WTC11 (cell line): ENCODE results near the gene ZNF609. TPM values are rescaled to one million over a fixed set of nuclear protein-coding genes. Genes with fewer than 3 reads are reported as not detected.

Experiments
- ATAC-seq: fragments of 200-7000 bp; cut with Tn5 transposase; 2 replicates; pipeline ENCODE4 v1.10.0; 2021; ENCODE audit warnings: mild to moderate bottlenecking, moderate library complexity
- CTCF ChIA-PET: fragments of 300-600 bp; sonication (Branson Sonifier 250); formaldehyde crosslinking; loops from one replicate; lab custom pipeline; 2021; ENCODE audit warnings: antibody characterized with exemption; lab: Charles Lee
- POLR2A ChIA-PET: fragments of 350-600 bp; sonication (Branson Sonifier 250); formaldehyde crosslinking; loops from one replicate; lab custom pipeline; 2021; ENCODE audit warnings: antibody characterized with exemption; lab: Charles Lee
- DNase-seq: peaks from one replicate; pipeline ENCODE4 v3.0.0; 2021; ENCODE audit warnings: low spot score
- H3K27ac Mint-ChIP-seq: 2 replicates; pipeline ENCODE4 v1.8.0; 2021; ENCODE audit warnings: mixed read lengths
- H3K27me3 Mint-ChIP-seq: 2 replicates; pipeline ENCODE4 v1.8.0; 2021; ENCODE audit warnings: low read depth, mild to moderate bottlenecking, moderate library complexity, mixed read lengths
- H3K36me3 Mint-ChIP-seq: 2 replicates; pipeline ENCODE4 v1.8.0; 2021; ENCODE audit warnings: mixed read lengths
- H3K4me1 Mint-ChIP-seq: 2 replicates; pipeline ENCODE4 v1.8.0; 2022; ENCODE audit warnings: mixed read lengths
- H3K4me3 Mint-ChIP-seq: 2 replicates; pipeline ENCODE4 v1.8.0; 2021; ENCODE audit warnings: mild to moderate bottlenecking, moderate library complexity, mixed read lengths
- H3K9me3 Mint-ChIP-seq: 2 replicates; pipeline ENCODE4 v1.8.0; 2021; ENCODE audit warnings: mixed read lengths
- CREM ChIP-seq: sonication (generic); formaldehyde crosslinking; IDR thresholded peaks from 2 replicates; pipeline ENCODE4 v1.8.1; 2022; ENCODE audit warnings: mild to moderate bottlenecking, missing genetic modification reagents, moderate library complexity
- FOXJ3 ChIP-seq: sonication (generic); formaldehyde crosslinking; IDR thresholded peaks from 2 replicates; pipeline ENCODE4 v1.9.0; 2021; ENCODE audit warnings: missing genetic modification reagents, mild to moderate bottlenecking, borderline replicate concordance
- MYBL2 ChIP-seq: sonication (generic); formaldehyde crosslinking; IDR thresholded peaks from 2 replicates; pipeline ENCODE4 v1.8.1; 2023; ENCODE audit warnings: mild to moderate bottlenecking, moderate library complexity, missing genetic modification reagents
- PRRX2 ChIP-seq: fragments of 250-450 bp; sonication (Bioruptor Pico); IDR thresholded peaks from 2 replicates; pipeline ENCODE4 v1.8.0; 2021; ENCODE audit warnings: mild to moderate bottlenecking
- SMAD4 ChIP-seq: sonication (generic); formaldehyde crosslinking; IDR thresholded peaks from 2 replicates; pipeline ENCODE4 v1.8.0; 2022; ENCODE audit warnings: mild to moderate bottlenecking, missing genetic modification reagents
- SP1 ChIP-seq: sonication (generic); formaldehyde crosslinking; conservative IDR thresholded peaks from 2 replicates; pipeline ENCODE4 v1.8.1; 2022; ENCODE audit warnings: missing genetic modification reagents
- ZNF263 ChIP-seq: sonication (generic); formaldehyde crosslinking; IDR thresholded peaks from 2 replicates; pipeline ENCODE4 v1.8.1; 2022; ENCODE audit warnings: low read depth, mild to moderate bottlenecking, moderate library complexity, missing genetic modification reagents
- total RNA-seq: library from RNA; stranded (reverse); gene quantifications from 3 replicates; pipeline ENCODE4 v1.2.3, GENCODE V29; 2021
- TF ChIP-seq, protein P1 (sequence below): fragments of 250-450 bp; sonication (Bioruptor Pico); IDR thresholded peaks from 2 replicates; pipeline ENCODE4 v1.9.0; 2021; ENCODE audit warnings: mild to moderate bottlenecking
- TF ChIP-seq, protein P2 (sequence below): sonication (generic); formaldehyde crosslinking; IDR thresholded peaks from 2 replicates; pipeline ENCODE4 v1.8.0; 2023; ENCODE audit warnings: missing genetic modification reagents, mild to moderate bottlenecking, borderline replicate concordance
- TF ChIP-seq, protein P3 (sequence below): sonication (generic); formaldehyde crosslinking; IDR thresholded peaks from 2 replicates; pipeline ENCODE4 v1.8.1; 2022; ENCODE audit warnings: low read depth, mild to moderate bottlenecking, moderate library complexity, missing genetic modification reagents, borderline replicate concordance
- TF ChIP-seq, protein P4 (sequence below): sonication (generic); formaldehyde crosslinking; IDR thresholded peaks from 2 replicates; pipeline ENCODE4 v1.8.0; 2022; ENCODE audit warnings: mild to moderate bottlenecking, missing genetic modification reagents
- TF ChIP-seq, protein P5 (sequence below): sonication (generic); formaldehyde crosslinking; IDR thresholded peaks from 2 replicates; pipeline ENCODE4 v1.8.1; 2023; ENCODE audit warnings: mild to moderate bottlenecking, missing genetic modification reagents, moderate library complexity
- TF ChIP-seq, protein P6 (sequence below): sonication (generic); formaldehyde crosslinking; IDR thresholded peaks from 2 replicates; pipeline ENCODE4 v1.8.1; 2023; ENCODE audit warnings: mild to moderate bottlenecking, missing genetic modification reagents, borderline replicate concordance

ZNF609 gene
- total RNA-seq, 1 experiment from 2014 or later: 47.4 TPM

DNA sequence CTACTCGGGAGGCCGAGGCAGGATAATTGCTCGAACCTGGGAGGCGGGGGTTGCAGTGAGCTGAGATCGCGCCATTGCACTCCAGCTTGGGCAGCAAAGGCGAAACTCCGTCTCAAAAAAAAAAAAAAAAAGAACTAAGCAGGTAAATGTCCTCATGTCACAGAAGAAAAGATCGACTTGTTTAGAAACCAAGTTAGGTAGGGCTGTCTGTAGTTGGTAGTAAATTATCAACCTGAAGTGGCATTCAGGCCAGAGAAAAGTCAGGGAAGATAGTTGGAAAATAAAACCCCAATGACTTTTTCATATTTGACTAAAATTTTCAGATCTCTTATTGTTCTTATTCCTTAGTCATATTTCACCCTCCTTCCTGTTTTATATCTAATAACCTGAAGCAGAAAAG lies 55.4 kb downstream of the ZNF609 start:
- Mint-ChIP-seq H3K36me3 (peaks cover 4% of the 10 kb centered on the region; the same call in 1 of the 2 replicates), H3K27ac (no peak overlapping the region), H3K9me3 (no peaks in the 10 kb centered on the region), H3K4me3 (no peak overlapping the region), H3K27me3 (no peaks in the 10 kb centered on the region), H3K4me1 (peaks cover 31% of the 10 kb centered on the region)
- no peak for ATAC-seq
- TF ChIP-seq, protein P1, sequence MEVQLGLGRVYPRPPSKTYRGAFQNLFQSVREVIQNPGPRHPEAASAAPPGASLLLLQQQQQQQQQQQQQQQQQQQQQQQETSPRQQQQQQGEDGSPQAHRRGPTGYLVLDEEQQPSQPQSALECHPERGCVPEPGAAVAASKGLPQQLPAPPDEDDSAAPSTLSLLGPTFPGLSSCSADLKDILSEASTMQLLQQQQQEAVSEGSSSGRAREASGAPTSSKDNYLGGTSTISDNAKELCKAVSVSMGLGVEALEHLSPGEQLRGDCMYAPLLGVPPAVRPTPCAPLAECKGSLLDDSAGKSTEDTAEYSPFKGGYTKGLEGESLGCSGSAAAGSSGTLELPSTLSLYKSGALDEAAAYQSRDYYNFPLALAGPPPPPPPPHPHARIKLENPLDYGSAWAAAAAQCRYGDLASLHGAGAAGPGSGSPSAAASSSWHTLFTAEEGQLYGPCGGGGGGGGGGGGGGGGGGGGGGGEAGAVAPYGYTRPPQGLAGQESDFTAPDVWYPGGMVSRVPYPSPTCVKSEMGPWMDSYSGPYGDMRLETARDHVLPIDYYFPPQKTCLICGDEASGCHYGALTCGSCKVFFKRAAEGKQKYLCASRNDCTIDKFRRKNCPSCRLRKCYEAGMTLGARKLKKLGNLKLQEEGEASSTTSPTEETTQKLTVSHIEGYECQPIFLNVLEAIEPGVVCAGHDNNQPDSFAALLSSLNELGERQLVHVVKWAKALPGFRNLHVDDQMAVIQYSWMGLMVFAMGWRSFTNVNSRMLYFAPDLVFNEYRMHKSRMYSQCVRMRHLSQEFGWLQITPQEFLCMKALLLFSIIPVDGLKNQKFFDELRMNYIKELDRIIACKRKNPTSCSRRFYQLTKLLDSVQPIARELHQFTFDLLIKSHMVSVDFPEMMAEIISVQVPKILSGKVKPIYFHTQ (CRISPR knock-in tag): no peak
- no peak for TF ChIP-seq FOXJ3 (CRISPR knock-in tag)
- CTCF ChIA-PET: interaction anchor here (0.6 to 1.3 kb wide), 2 partner anchors 166 to 630 kb away, joined by 3 to 5 read pairs; no protein-coding TSS in a partner anchor
- POLR2A ChIA-PET: no interaction called here
- no peak for DNase-seq

DNA sequence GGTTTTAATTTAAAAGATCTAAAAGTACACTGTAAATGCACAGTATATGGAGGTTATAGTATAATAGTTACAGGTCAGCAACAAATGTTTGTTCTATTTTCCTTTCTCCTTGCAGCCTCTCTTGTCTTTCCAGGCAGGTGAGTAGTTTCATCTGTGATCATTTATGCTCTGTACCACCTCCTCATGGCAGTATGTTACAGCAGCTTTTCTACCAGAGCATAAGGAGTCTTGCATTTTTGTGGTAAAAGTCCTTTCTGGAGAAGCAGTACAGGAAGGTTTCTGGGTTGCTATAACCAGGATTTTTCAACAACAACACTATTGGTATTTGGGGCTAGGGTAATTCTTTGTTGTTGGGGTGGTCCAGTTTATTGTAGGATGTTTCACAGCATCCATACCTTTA lies 59.5 kb downstream of the ZNF609 start:
- POLR2A ChIA-PET: no interaction called here
- Mint-ChIP-seq H3K9me3 (no peaks in the 10 kb centered on the region), H3K27ac (no peak overlapping the region), H3K36me3 (peaks cover 4% of the 10 kb centered on the region; the same call in 1 of the 2 replicates), H3K4me1 (peaks cover 44% of the 10 kb centered on the region), H3K27me3 (no peaks in the 10 kb centered on the region), H3K4me3 (no peak overlapping the region)
- DNase-seq (no peak), ATAC-seq (no peak)
- CTCF ChIA-PET: no interaction called here
- TF ChIP-seq, protein P2, sequence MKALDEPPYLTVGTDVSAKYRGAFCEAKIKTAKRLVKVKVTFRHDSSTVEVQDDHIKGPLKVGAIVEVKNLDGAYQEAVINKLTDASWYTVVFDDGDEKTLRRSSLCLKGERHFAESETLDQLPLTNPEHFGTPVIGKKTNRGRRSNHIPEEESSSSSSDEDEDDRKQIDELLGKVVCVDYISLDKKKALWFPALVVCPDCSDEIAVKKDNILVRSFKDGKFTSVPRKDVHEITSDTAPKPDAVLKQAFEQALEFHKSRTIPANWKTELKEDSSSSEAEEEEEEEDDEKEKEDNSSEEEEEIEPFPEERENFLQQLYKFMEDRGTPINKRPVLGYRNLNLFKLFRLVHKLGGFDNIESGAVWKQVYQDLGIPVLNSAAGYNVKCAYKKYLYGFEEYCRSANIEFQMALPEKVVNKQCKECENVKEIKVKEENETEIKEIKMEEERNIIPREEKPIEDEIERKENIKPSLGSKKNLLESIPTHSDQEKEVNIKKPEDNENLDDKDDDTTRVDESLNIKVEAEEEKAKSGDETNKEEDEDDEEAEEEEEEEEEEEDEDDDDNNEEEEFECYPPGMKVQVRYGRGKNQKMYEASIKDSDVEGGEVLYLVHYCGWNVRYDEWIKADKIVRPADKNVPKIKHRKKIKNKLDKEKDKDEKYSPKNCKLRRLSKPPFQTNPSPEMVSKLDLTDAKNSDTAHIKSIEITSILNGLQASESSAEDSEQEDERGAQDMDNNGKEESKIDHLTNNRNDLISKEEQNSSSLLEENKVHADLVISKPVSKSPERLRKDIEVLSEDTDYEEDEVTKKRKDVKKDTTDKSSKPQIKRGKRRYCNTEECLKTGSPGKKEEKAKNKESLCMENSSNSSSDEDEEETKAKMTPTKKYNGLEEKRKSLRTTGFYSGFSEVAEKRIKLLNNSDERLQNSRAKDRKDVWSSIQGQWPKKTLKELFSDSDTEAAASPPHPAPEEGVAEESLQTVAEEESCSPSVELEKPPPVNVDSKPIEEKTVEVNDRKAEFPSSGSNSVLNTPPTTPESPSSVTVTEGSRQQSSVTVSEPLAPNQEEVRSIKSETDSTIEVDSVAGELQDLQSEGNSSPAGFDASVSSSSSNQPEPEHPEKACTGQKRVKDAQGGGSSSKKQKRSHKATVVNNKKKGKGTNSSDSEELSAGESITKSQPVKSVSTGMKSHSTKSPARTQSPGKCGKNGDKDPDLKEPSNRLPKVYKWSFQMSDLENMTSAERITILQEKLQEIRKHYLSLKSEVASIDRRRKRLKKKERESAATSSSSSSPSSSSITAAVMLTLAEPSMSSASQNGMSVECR (CRISPR knock-in tag): no peak
- no peak for TF ChIP-seq ZNF263 (CRISPR knock-in tag)
- TF ChIP-seq, protein P3, sequence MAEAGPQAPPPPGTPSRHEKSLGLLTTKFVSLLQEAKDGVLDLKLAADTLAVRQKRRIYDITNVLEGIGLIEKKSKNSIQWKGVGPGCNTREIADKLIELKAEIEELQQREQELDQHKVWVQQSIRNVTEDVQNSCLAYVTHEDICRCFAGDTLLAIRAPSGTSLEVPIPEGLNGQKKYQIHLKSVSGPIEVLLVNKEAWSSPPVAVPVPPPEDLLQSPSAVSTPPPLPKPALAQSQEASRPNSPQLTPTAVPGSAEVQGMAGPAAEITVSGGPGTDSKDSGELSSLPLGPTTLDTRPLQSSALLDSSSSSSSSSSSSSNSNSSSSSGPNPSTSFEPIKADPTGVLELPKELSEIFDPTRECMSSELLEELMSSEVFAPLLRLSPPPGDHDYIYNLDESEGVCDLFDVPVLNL (CRISPR knock-in tag): no peak
- TF ChIP-seq, protein P4, sequence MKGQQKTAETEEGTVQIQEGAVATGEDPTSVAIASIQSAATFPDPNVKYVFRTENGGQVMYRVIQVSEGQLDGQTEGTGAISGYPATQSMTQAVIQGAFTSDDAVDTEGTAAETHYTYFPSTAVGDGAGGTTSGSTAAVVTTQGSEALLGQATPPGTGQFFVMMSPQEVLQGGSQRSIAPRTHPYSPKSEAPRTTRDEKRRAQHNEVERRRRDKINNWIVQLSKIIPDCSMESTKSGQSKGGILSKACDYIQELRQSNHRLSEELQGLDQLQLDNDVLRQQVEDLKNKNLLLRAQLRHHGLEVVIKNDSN: no peak
- no peak for TF ChIP-seq PRRX2 (CRISPR knock-in tag)
- no peak for TF ChIP-seq CREM (CRISPR knock-in tag)
- TF ChIP-seq SMAD4: no peak
- TF ChIP-seq MYBL2: no peak
- TF ChIP-seq, protein P5, sequence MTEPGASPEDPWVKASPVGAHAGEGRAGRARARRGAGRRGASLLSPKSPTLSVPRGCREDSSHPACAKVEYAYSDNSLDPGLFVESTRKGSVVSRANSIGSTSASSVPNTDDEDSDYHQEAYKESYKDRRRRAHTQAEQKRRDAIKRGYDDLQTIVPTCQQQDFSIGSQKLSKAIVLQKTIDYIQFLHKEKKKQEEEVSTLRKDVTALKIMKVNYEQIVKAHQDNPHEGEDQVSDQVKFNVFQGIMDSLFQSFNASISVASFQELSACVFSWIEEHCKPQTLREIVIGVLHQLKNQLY (CRISPR knock-in tag): no peak
- TF ChIP-seq, all 79 proteins: peak for 0

DNA sequence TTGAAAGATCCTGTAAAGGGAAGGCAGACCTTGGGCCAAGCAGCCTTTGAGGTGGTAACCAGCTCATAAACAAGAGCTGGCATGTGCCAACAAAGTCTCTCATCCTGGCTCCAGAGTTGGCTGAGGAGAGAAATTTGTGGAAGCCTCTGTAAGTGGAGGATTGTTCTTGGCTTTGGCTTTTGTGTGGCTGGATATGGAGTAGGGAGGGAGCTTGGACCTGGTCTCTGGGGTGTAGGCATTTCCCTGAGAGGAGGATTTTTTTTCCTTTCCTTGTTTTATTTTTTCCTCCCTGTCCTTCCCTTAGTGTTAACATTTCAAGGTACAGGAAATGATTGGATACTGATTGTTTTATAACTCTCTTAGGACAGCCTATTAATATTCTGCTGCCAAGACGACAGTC lies 60.8 kb downstream of the ZNF609 start:
- H3K9me3 Mint-ChIP-seq: no peaks in the 10 kb centered on the region
- ATAC-seq (peak; percentile 34), DNase-seq (no peak)
- ChIA-PET POLR2A (no interaction called here), CTCF (interaction anchor here (0.6 to 1.1 kb wide), 2 partner anchors 131 to 132 kb away, joined by 3 to 6 read pairs; no protein-coding TSS in a partner anchor)
- H3K36me3 Mint-ChIP-seq: peaks cover 4% of the 10 kb centered on the region; the same call in 1 of the 2 replicates
- peak overlapping the region; percentile 43 for H3K27ac Mint-ChIP-seq
- H3K4me3 Mint-ChIP-seq: no peak overlapping the region
- H3K4me1 Mint-ChIP-seq: peaks cover 49% of the 10 kb centered on the region
- no peaks in the 10 kb centered on the region for H3K27me3 Mint-ChIP-seq
- no peak for TF ChIP-seq SP1
- TF ChIP-seq, protein P6, sequence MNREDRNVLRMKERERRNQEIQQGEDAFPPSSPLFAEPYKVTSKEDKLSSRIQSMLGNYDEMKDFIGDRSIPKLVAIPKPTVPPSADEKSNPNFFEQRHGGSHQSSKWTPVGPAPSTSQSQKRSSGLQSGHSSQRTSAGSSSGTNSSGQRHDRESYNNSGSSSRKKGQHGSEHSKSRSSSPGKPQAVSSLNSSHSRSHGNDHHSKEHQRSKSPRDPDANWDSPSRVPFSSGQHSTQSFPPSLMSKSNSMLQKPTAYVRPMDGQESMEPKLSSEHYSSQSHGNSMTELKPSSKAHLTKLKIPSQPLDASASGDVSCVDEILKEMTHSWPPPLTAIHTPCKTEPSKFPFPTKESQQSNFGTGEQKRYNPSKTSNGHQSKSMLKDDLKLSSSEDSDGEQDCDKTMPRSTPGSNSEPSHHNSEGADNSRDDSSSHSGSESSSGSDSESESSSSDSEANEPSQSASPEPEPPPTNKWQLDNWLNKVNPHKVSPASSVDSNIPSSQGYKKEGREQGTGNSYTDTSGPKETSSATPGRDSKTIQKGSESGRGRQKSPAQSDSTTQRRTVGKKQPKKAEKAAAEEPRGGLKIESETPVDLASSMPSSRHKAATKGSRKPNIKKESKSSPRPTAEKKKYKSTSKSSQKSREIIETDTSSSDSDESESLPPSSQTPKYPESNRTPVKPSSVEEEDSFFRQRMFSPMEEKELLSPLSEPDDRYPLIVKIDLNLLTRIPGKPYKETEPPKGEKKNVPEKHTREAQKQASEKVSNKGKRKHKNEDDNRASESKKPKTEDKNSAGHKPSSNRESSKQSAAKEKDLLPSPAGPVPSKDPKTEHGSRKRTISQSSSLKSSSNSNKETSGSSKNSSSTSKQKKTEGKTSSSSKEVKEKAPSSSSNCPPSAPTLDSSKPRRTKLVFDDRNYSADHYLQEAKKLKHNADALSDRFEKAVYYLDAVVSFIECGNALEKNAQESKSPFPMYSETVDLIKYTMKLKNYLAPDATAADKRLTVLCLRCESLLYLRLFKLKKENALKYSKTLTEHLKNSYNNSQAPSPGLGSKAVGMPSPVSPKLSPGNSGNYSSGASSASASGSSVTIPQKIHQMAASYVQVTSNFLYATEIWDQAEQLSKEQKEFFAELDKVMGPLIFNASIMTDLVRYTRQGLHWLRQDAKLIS: no peak
